ENCODE data around the gene TPCN2.

Gene TPCN2

DNA sequence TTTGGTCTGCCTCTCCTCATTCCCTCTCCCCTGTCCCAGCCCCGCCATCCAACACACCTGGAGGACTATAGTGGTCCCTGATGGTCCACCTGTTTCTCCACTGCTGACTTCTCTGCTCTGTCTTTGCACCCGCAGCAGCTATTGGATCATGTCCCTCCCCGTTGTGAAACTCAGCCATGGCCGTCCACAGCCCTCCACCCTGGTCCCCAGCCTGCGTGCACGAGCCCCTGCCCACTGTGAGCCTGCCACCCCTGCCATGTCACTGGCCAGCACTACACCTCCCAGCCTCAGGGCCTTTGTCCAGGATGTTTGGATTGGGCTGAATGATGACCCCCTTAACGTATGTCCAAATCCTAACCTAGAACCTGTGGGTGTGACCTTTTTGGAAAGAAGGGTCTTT, 59.3 kb downstream of the TPCN2 start:
- Histone ChIP-seq H3K4me3 (no peak overlapping the region), H3K27ac (no peak overlapping the region)
- TF ChIP-seq, protein P1, sequence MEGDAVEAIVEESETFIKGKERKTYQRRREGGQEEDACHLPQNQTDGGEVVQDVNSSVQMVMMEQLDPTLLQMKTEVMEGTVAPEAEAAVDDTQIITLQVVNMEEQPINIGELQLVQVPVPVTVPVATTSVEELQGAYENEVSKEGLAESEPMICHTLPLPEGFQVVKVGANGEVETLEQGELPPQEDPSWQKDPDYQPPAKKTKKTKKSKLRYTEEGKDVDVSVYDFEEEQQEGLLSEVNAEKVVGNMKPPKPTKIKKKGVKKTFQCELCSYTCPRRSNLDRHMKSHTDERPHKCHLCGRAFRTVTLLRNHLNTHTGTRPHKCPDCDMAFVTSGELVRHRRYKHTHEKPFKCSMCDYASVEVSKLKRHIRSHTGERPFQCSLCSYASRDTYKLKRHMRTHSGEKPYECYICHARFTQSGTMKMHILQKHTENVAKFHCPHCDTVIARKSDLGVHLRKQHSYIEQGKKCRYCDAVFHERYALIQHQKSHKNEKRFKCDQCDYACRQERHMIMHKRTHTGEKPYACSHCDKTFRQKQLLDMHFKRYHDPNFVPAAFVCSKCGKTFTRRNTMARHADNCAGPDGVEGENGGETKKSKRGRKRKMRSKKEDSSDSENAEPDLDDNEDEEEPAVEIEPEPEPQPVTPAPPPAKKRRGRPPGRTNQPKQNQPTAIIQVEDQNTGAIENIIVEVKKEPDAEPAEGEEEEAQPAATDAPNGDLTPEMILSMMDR (IDR thresholded peaks at IDR 0.05), result no peak
- no peak for DNase-seq (ENCODE audit: low spot score)

DNA sequence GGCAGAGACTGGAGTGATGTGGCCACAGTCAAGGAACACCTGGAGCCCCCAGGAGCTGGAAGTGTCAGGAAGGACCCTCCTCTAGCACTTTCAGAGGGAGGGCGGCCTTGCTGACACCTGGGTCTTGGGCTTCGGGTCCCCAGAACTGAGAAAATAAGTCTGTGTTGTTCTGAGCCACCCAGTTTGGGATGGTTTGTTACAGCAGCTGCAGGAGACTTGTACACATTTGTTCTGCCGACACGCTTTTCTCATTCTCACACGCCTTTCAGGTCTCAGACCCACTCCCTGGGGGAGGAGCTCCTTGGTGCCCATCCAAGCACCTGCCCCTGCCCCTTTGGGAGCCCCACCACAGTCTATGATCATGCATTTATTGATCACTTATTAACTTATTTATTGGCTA, 59.8 kb downstream of the TPCN2 start:
- DNase-seq (ENCODE audit: low spot score), result no peak
- Histone ChIP-seq H3K27ac (no peak overlapping the region), H3K4me3 (no peak overlapping the region)
- TF ChIP-seq, protein P1 (IDR thresholded peaks at IDR 0.05), result no peak

DNA sequence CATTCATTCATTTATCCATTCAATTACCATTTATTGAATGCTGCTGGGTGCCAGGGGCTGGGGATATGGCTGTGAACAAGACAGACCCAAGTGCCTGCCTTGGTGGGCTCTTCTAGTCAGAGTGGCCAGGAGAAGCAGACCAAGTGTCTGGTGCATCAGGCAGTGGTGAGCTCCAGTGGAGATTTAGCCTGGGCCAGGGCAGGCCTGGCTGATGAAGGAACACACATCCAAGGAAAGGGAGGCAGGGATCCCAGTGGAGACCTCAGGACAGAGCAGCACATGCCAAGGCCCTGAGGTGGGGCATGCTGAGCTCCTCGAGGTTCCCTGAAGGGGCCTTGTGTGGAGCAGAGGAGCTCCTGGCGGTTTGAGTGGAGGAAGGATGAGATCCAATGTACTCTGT, 60.4 kb downstream of the TPCN2 start:
- H3K27ac ChIP-seq, result no peak overlapping the region
- TF ChIP-seq, protein P1 (IDR thresholded peaks at IDR 0.05), result no peak
- H3K4me3 ChIP-seq, result no peak overlapping the region
- DNase-seq (ENCODE audit: low spot score), result no peak

DNA sequence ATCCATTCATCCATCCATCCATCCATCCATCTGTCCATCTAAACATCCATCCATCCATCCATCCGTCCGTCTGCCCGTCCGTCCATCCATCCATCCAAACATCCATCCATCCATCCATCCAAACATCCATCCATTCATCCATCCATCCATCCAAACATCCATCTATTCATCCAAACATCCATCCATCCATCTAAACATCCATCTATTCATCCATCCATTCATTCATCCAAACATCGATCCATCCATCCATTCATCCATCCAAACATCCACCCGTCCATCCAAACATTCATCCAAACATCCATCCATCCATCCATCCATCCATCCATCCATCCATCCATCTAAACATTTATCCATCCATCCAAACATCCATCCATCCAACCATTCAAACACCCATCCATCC, 61.7 kb downstream of the TPCN2 start:
- TF ChIP-seq, protein P1 (IDR thresholded peaks at IDR 0.05), result no peak
- no peak overlapping the region for H3K27ac ChIP-seq
- no peak for DNase-seq (ENCODE audit: low spot score)
- no peak overlapping the region for H3K4me3 ChIP-seq

DNA sequence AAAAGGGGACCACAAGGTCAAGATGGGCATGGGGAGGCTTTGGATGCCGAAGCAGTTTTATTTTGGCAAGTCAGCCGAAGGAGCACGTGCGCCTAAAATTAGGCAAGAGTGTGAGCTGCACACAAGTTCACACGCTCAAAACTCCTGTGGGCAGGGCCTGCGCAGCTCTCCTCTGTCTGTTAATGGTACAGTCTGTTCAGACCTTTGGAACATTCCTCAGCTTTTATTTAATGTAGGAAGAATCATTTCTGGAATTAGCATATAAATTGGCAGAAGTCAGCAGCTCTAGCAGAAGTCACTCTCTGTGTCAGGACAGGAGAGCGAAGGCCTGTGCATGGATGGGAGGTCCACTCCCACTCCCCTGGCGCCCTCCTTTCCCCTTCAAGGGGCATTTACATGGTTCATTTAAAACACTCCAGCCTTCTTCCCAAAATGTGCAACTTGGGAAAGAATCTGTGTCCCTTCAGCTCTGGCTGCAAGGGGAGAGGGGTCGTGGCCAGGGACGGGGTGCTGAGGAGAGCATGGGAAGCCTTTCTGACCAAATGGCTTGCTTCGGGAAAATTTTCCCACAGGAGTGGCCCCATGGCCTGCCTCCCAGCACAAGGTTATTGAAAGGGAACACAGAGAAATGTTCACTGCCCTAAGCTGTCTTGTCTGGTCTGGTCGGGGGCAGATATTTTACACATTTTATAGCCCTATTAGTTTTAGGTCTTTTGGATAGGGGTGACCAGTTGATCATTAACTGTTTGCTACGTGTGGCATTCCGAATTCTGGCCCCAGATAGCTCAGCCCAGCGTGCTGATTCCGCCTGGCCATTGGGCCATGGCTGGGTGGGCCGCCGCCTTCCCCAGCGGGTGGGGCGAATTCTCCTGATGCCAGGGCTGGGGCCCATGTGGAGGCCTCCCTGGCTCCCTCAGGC, 63.2 kb downstream of the TPCN2 start:
- no peak overlapping the region for H3K27ac ChIP-seq
- no peak for DNase-seq (ENCODE audit: low spot score)
- H3K4me3 ChIP-seq, result no peak overlapping the region
- TF ChIP-seq, protein P1 (IDR thresholded peaks at IDR 0.05), result no peak

DNA sequence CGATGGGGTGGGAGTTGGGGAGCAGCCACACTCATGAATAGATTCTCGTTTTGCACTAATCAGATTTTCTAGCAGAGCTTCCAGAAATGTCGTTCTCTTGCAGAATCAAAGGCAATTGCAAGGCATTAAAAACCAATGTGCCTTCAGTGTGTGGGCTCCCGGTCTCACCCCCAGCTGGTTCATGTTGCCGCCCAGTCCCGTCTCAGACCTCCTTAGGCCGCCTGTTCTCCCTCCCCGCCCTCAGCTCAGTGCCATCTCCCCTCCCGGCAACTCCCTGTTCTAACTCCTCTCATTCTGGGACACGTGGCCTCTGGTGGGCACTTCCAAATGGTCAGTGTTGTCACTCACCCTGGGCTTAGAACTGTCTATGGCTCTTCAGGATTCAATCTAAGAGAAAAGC, 64.5 kb downstream of the TPCN2 start:
- DNase-seq (ENCODE audit: low spot score), result no peak
- TF ChIP-seq, protein P1 (IDR thresholded peaks at IDR 0.05), result no peak
- no peak overlapping the region for H3K4me3 ChIP-seq
- no peak overlapping the region for H3K27ac ChIP-seq

All from coronary artery (tissue), 2 donors.